ENCODE measurements around the gene GAB3.
"Not testable (repeated sequence)": the region's sequence is repeated elsewhere in the genome, so short reads cannot be mapped to it uniquely, and the experiment has no call there.

Gene GAB3

DNA sequence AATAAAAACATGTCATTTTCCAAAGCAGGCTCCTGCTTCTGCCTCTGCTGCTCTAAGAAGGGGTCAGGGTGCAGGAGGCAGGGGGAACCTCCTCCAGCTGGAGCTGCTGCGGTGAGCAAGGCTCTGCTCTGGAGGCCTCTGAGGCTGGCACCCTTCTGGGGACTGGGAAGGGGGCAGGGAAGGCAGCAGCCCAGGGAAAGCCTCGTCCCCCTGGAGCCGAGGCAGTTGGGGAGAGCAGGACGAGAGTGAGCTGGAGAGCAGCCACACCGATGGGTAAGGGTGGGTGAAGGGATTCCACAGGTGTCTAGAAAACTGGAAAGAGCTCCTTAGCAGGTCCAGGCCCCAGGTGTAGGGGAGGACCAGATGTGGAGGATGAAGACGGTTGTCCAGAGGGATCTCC lies 95.5 kb downstream of the GAB3 start:
- no peak for DNase-seq (ENCODE audit: low read depth)

DNA sequence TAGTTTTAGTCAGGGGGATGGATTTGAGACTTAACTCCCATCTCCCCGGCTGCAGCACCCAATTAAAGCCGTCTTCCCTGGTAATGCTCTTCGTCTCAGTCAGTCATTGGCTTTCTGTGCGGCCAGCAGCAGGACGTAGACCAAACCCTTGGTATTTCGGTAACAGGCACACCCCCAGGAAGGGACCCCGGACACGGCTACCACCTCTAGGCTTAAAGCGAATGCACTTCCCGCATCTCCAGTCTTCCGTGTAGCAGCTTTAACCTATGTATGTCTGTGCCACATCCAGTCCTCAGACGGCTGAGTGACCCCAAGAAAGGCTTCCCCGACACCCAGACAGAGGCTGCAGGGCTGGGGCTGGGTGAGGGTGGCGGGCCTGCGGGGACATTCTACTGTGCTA lies 96.0 kb downstream of the GAB3 start:
- DNase-seq (ENCODE audit: low read depth) = no peak

DNA sequence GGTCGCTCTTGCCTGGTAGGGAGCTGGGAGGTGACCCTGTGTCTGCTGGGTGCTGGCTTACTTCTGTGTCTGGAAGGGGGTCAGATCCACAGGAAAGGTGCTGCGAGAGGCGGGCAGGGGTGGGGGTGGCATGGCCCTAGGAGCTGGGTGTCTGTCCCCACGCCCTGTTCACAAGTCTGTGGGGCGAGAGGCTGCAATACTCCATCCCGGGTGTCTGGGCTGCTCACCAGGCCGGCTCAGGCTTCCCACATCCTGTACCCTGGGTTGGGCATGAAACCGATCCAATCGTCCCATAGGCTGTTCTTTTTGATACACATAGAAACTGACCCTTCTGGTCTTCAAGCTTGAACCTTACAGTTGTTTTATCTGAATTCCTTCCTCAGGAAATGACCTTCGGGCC lies 96.5 kb downstream of the GAB3 start:
- no peak for DNase-seq (ENCODE audit: low read depth)

DNA sequence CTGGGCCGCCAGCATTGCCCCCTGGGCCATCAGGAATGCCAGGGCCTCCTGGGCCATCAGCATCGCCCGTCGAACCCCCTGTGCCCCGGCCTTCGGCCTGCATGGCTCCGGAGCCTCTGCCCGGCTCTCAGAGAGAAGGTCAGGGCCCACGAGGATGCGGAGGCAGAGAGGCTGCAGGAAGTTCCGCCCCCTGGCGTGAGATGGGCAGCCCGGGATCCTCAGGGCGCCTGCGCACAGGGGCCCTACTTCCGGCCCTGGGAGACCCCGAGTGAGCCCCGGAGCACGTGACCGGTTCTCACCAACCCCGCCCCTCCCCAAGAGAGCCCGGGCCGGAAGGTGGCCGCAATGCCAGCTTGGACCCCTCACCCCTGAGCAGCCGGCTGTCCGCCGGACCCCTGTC lies 97.5 kb downstream of the GAB3 start, which contains the start of gene CTAG2:
Gene CTAG2, minus strand, starts transcription at position 167 of the 400 bp plus-strand sequence. Its CDS starts 64 bp downstream, at position 103.
- DNase-seq (ENCODE audit: low read depth) = not testable (repeated sequence)

DNA sequence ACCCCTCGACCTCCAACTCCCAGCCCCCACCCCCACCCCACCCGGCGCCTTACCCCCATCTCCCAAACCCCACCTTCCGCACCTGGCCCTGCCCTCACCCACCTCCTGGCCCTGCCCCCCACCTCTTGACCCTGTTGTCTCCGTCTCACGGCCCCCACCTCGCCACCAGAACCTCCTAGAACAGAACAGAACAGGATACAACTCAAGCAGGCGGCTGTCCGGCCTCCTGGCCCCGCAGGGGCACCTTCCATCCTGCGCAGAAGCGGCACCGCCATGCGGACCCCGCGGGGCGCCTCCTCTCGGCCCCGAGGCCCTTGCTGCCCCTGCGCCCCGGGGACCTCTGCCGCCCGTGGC lies 97.9 kb downstream of the GAB3 start:
- no peak for DNase-seq (ENCODE audit: low read depth)

DNA sequence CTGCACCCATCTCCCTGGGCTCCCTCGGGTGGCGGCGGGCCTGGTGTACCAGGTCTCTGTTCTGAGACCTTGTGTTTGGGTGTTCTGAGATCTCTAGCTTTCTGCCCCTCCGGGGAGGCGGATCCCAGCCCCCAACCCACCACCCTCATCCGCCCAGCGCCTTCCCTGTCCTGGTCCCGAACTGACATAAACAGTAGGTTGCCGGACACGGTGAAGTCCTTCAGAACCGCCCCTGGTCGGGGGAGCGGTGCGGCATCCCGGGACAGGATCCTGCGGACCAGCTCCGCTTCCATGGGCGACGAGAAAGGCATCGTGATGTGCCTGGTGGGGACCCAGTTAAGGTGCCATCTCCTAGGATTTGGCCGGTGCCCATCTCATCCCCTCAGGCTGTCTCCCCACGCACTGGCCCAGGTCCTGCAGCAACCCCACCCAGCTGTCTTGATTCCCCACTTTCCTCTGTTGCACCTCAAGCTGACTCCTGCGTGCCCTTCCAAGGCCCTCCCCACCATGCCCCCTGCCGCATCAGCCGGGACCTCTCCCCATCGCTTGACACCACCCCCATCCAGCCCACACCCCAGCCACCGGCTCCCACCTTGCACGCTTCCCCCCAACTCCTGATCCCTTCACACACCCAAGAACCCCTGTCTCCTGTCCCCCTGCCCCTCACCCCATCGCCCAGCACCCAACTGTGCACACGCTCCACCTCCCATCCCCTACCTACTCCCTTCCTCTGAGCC lies 98.4 kb downstream of the GAB3 start:
- no peak for DNase-seq (ENCODE audit: low read depth)

DNA sequence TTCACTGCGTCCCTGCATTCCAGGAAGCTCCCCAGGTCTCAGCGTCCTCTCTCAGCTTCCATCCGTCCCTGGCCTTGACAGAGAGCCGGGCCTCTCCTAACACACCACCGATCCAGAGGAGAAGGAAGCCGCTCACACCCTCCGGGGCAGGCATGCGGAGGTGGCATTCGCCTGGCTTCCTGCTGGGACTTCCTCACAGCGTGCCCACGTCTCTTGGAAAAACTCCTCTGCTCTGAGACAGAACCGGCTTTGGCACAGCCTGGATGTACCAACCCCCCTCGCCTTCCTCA lies 100.7 kb downstream of the GAB3 start:
- no peak for DNase-seq (ENCODE audit: low read depth)

DNA sequence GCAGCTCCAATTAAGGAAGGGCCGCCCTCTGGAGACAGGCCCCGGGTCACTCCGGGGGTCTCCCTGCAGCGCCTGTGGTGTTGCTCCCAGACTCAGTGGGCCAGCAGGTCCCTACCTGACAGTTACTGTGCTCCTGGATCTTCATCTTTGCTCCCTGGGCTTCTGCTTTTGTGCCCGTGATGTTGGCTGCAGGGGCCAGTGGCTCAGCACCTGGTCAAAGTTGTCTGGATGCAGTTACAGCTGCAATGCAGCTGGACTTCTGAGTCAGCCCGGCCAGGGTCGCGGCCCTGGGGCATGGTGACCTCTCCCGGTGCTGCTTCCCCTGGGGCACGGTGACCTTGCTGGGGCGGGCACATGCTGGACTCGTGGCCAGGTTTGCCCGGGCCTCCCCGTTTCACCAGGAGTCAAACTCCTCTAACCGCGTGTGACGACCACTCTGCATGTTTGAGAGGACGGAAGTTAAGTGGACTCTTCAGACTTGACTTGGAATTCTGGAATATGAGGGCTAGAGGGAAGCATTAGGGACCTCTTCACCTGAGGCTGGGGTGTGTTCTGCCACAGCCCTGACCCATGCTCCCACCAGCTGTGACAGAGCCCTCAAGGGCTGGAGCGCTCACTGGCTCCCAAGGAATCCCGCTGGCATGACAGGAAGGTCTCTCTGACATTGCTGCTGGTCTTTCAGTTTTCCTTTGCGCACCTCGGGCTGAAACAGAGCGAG lies 101.2 kb downstream of the GAB3 start:
- no peak for DNase-seq (ENCODE audit: low read depth)

DNA sequence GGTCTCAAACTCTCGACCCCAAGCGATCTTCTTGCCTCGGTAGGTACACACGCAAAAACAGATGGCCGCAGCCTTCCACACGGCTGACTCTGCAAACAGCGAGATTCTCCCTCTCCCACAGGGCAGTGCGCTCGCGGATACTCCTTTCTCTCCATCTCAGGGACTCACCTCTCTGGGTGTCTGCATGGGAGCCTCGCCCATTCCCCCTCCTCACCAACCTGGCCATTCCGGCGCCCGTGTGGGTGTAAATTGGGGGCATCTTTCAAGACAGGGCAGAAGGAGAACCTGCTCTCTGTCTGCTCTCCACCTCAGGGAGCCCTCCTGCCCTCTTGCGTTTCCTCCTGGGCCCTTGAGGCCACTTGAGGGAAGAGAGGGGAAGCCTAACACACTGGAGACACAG lies 101.9 kb downstream of the GAB3 start:
- no peak for DNase-seq (ENCODE audit: low read depth)

DNA sequence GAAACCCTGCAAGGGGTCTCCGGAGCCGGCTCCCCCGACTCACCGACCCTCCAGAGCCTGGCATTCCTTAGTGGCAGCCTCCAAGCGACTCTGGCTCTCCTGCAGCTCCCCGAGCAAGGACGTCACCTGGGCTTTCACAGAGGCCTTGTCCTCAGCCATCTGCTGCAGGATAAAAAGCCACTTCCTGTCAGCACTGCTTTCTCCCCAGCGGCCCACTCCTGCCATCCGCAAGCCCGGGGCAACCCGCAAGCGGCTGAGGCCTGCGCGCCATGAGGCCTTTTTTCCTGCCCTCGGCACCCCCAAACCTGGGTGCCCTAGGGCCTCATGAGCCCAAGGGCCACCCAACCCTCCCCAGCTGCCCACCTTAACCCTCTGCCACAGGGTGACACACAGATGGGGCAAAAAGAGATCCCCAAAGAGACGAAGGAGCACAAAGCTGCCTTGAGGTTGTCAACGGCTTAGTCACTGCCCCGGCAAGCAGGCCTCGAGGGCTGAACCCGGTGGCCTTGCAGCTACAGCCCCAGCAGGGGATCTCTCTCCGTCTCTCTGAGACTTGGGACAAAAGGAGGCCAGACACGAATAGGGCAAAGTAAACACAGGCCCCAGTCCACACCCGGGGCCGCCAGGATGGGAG lies 105.0 kb downstream of the GAB3 start:
- not testable (repeated sequence) for DNase-seq (ENCODE audit: low read depth)

DNA sequence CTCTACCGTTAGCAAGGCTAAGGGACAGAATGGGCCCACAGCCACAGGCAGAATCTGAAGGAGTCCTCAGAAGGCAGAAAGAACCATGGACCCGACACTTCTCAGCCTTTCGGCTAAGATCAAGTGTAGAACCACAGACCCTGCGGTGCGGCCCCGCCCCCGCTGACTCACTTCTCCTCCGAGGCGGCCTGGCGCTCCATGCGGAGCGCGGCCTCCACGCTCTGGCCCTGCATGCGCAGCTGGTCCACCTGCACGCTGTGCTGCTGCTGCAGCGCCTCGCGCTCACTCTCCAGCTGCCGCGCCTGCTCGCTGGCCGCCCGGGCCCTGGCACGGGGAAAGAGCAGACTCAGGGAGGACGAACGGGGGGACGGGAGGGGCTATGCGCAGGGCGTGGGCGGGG lies 107.2 kb downstream of the GAB3 start:
- not testable (repeated sequence) for DNase-seq (ENCODE audit: low read depth)

DNA sequence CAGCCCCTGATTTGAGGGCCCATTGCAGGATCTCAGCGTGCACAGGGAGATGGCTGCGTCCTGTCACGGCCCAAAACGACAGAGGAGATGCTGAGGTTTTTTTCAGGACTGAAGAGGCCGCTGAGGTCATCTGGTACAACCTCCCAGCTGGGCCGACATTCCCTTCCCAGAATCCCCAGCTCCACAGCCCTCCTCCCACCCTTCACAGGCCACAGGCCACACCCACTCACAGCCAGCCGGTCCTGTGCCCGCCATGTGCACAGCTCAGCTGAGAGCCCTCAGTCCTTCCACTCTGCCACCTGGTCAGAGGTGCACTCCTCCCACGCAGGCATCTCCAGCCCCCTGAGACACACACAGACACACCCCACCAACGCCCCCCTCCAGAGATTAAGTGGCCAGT lies 109.1 kb downstream of the GAB3 start:
- DNase-seq (ENCODE audit: low read depth) = not testable (repeated sequence)

DNA sequence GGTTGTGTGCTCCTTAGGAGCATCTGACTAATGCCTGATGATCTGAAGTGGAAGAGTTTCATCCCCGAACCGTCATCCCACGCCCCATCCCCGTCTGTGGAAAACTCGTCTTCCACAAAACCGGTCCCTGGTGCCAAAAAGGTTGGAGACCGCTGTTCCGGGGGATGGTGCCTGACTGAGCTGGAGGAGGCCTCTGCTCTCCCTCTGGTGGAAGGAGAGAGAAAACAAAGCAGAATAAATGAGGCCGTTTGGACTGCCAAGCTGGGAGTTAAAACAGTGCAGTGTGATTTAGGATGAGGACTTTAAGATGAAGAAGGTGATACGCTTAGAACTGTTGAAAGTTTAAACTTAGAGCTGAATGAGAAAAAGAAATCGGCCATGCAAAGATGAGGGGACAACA lies 117.2 kb downstream of the GAB3 start:
- DNase-seq (ENCODE audit: low read depth) = not testable (repeated sequence)

DNA sequence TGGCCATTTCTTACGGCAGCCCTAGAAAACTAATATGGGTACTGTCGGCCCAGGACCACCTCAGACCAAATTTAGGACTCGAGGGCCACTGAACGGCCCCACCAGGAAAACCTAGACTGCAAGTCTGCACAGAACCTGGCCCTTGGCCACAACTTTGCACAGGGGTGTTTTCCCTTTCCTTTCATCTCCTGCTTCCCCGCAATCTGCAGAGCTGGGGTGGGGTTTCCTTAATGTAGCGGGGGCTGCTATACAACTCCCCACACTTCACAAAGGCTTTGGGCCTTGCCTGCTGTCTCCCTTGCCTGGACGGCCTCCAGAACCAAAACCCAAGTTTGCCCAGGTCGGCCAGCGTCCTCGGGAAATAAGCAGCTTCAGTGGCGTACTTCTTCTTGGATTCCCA lies 119.9 kb downstream of the GAB3 start:
- not testable (repeated sequence) for DNase-seq (ENCODE audit: low read depth)

DNA sequence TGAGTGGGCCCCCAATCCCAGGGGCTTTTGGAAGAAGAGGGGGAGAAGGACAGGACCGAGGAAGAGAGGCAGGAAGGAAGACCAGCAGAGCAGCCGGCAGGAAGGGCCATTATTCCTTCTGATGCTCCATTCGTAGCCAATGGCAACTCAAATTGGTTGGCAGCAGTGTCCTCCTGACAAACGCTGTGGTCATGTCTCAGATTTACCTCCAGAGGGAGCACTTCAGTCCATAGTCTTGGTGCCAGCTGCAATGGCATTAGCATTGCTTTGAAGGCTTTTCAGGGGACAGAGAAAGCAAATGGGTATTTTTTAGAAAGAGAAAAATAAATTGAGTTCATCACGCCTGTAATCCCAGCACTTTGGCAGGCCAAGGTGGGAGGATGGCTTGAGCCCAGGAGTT lies 121.9 kb downstream of the GAB3 start:
- DNase-seq (ENCODE audit: low read depth) = not testable (repeated sequence)
